ENCODE results near the gene CACNB2. TPM values are rescaled to one million over a fixed set of nuclear protein-coding genes. Genes with fewer than 3 reads are reported as not detected.

The CACNB2 gene
- total and polyA plus RNA-seq, 10 of the 15 experiments (the other 5 are each of a cell fraction or from before 2014, with no cell fraction given) = 0.62 to 8.1 (median 1.2) TPM

DNA sequence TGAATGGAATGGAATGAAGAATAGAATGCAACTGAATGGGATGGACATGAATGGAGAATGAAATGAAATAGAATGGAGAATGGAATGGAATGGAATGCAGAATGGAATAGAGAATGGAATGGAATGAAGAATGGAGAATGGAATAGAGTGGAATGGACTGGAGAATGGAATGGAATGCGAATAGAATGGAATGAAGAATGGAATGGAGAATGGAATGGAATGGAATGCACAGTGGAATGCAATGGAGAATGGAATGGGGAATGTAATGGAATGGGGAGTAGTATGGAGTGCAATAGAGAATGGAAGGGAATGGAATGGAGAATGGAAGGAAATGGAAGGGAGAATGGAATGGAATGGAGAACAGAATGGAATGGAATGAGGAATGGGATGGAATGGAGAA is 417.7 kb downstream of the CACNB2 start (continued):
- TF ChIP-seq, protein P1, sequence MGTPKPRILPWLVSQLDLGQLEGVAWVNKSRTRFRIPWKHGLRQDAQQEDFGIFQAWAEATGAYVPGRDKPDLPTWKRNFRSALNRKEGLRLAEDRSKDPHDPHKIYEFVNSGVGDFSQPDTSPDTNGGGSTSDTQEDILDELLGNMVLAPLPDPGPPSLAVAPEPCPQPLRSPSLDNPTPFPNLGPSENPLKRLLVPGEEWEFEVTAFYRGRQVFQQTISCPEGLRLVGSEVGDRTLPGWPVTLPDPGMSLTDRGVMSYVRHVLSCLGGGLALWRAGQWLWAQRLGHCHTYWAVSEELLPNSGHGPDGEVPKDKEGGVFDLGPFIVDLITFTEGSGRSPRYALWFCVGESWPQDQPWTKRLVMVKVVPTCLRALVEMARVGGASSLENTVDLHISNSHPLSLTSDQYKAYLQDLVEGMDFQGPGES (IDR thresholded peaks at IDR 0.05) = no peak
- TF ChIP-seq HDAC6 (IDR thresholded peaks at IDR 0.05; ENCODE audit: unreplicated experiment) (no peak), SMAD1 (IDR thresholded peaks at IDR 0.05; ENCODE audit: low read depth, partially characterized antibody) (no peak)

DNA sequence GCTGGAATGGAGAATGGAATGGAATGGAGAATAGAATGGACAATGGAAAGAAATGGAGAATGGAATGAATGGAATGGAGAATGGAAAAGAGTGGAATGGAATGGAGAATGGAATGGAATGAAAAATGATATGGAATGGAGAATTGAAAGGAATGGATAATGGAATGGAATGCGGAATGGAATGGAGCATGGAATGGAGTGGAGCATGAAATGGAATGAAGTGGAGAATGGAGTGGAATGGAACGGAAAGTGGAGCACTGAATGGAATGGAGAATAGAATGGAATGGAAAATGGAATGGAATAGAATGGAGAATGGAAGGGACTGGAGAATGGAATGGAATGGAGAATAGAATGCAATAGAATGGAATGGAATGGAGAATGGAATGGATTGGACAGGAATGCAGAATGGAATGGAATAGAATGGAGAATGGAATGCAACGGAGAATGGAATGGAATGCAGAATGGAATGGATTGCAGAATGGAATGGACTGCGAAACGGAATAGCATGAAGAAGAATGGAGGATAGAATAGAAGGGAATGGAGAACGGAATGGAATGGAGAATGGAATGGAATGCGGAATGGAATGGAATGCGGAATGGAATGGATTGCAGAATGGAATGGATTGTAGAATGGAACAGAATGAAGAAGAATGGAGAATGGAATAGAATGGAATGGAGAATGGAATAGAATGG is 421.8 kb downstream of the CACNB2 start:
- Histone ChIP-seq H3K4me3 (no peak overlapping the region), H3K27me3 (replicated peaks in 1 of 2; ENCODE audit: control insufficient read depth in 2 of 2, insufficient read depth in 2 of 2, low read length in 1 of 2) (no peaks in the 10 kb centered on the region), H3K36me3 (ENCODE audit: control insufficient read depth in 2 of 2, insufficient read depth in 2 of 2, low read length in 1 of 2) (no peaks in the 10 kb centered on the region; a peak in 1 of 4 replicates), H2AFZ (ENCODE audit: control insufficient read depth, low read depth, low read length) (no peak overlapping the region), H3K27ac (ENCODE audit: control insufficient read depth, insufficient read depth) (no peak overlapping the region), H3K9ac (ENCODE audit: control insufficient read depth, insufficient read depth, low read length) (no peak overlapping the region), H3K4me2 (ENCODE audit: control insufficient read depth, insufficient read depth) (no peak overlapping the region), H4K20me1 (ENCODE audit: control insufficient read depth, insufficient read depth) (no peaks in the 10 kb centered on the region), H3K79me2 (ENCODE audit: control insufficient read depth, insufficient read depth, low read length) (no peaks in the 10 kb centered on the region), H3K4me1 (ENCODE audit: control insufficient read depth, insufficient read depth, low read length) (no peaks in the 10 kb centered on the region), H3K9me3 (replicated peaks; ENCODE audit: control insufficient read depth, insufficient read depth, low read length) (no peaks in the 10 kb centered on the region; the same call in 1 of the 3 replicates)
- in situ Hi-C loops (cut with MboI) = no loop called here
- ATAC-seq (no peak), FAIRE-seq (no peak), DNase-seq (ENCODE audit: low read depth, low spot score) (no peak)
- RAD21 ChIA-PET (ENCODE audit: unreplicated experiment) = no interaction called here
- SMC1A ChIA-PET (ENCODE audit: uncharacterized antibody, unreplicated experiment) = no interaction called here
- WGBS (ENCODE audit: insufficient coverage, insufficient replicate concordance, low lambda C conversion rate, missing lambda C conversion rate) = 99% methylated on average over 8 of the region's 8 CpGs
- intact Hi-C loops (cut with micrococcal nuclease; ENCODE audit: unreplicated experiment) = no loop called here
- POLR2A ChIA-PET = no interaction called here
- TF ChIP-seq, protein P2, sequence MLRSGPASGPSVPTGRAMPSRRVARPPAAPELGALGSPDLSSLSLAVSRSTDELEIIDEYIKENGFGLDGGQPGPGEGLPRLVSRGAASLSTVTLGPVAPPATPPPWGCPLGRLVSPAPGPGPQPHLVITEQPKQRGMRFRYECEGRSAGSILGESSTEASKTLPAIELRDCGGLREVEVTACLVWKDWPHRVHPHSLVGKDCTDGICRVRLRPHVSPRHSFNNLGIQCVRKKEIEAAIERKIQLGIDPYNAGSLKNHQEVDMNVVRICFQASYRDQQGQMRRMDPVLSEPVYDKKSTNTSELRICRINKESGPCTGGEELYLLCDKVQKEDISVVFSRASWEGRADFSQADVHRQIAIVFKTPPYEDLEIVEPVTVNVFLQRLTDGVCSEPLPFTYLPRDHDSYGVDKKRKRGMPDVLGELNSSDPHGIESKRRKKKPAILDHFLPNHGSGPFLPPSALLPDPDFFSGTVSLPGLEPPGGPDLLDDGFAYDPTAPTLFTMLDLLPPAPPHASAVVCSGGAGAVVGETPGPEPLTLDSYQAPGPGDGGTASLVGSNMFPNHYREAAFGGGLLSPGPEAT (IDR thresholded peaks at IDR 0.05; ENCODE audit: low read depth) = peak; percentile 8; the same call in 1 of the 2 replicates
- TF ChIP-seq IKZF1 (conservative IDR thresholded peaks at IDR 0.05) (peak; percentile 35; the same call in 1 of the 2 replicates), CHD4 (IDR thresholded peaks at IDR 0.05) (peak; percentile 55; the same call in 1 of the 2 replicates), PML (IDR thresholded peaks at IDR 0.05; ENCODE audit: low read length) (no peak), IKZF2 (IDR thresholded peaks at IDR 0.05) (peak; percentile 42 to 50; a peak in 3 of 4 replicates), SREBF1 (IDR thresholded peaks at IDR 0.05; ENCODE audit: low read length) (no peak), CBX5 (IDR thresholded peaks at IDR 0.05; ENCODE audit: low read depth) (no peak)
- no TSS peak for BruUV-seq (replicated peaks)
- CTCF ChIA-PET = no interaction called here

Measured in GM12878 (cell line).